HTR-8/SVneo (cell line): Measurements from ENCODE around the gene ARMC5.
"Not testable (repeated sequence)": the region's sequence is repeated elsewhere in the genome, so short reads cannot be mapped to it uniquely, and the experiment has no call there.

Source experiments
- DNase-seq: peaks from one replicate; pipeline ENCODE4 v3.0.0; 2011; ENCODE audit warnings: low spot score, mixed read lengths; ENCODE audit not compliant: insufficient read length
- FAIRE-seq: peaks from 2 replicates; lab custom pipeline; 2011; peaks lifted over from hg19 to GRCh38; lab: Jason Lieb, UNC

ARMC5 gene

GRCh38 chr16:31458844-31459686, at the start of gene ARMC5:
ARMC5 (plus strand) TSS chr16:31459501; CDS start chr16:31459525, 24 bp downstream.
- DNase-seq = peak; percentile 93
- peak; percentile 97 for FAIRE-seq

- no peak for FAIRE-seq
Observed at GRCh38 chr16:31410082-31410481, 49.2 kb upstream of the ARMC5 start.

GRCh38 chr16:31411024-31411844, 48.1 kb upstream of the ARMC5 start:
- no peak for FAIRE-seq

More at GRCh38 chr16:31410082-31410481, 49.2 kb upstream of the ARMC5 start:
- DNase-seq = no peak

GRCh38 chr16:31412750-31413149, 46.6 kb upstream of the ARMC5 start:
- DNase-seq (no peak), FAIRE-seq (no peak)

More at GRCh38 chr16:31411024-31411844, 48.1 kb upstream of the ARMC5 start:
- no peak for DNase-seq

- FAIRE-seq (no peak), DNase-seq (no peak)
Observed at GRCh38 chr16:31413381-31413780, 45.9 kb upstream of the ARMC5 start.

- no peak for DNase-seq
- FAIRE-seq = no peak
Observed at GRCh38 chr16:31413943-31414342, 45.4 kb upstream of the ARMC5 start.

- no peak for FAIRE-seq
Observed at GRCh38 chr16:31414706-31415105, 44.6 kb upstream of the ARMC5 start.

GRCh38 chr16:31416371-31416770, 42.9 kb upstream of the ARMC5 start:
- DNase-seq (no peak), FAIRE-seq (no peak)

More at GRCh38 chr16:31414706-31415105, 44.6 kb upstream of the ARMC5 start:
- DNase-seq = no peak

GRCh38 chr16:31417036-31417435, 42.3 kb upstream of the ARMC5 start:
- DNase-seq, FAIRE-seq: not testable (repeated sequence)

GRCh38 chr16:31417916-31418315, 41.4 kb upstream of the ARMC5 start:
- DNase-seq = no peak
- no peak for FAIRE-seq

GRCh38 chr16:31420037-31420436, 39.3 kb upstream of the ARMC5 start:
- FAIRE-seq = no peak
- no peak for DNase-seq

GRCh38 chr16:31421587-31421986, 37.7 kb upstream of the ARMC5 start:
- DNase-seq = no peak
- FAIRE-seq = no peak

GRCh38 chr16:31423241-31423640, 36.1 kb upstream of the ARMC5 start:
- FAIRE-seq (no peak), DNase-seq (no peak)

- DNase-seq (no peak), FAIRE-seq (no peak)
Observed at GRCh38 chr16:31423801-31424200, 35.5 kb upstream of the ARMC5 start.

GRCh38 chr16:31427441-31428278, 31.6 kb upstream of the ARMC5 start:
- DNase-seq (no peak), FAIRE-seq (no peak)

GRCh38 chr16:31428279-31428597, 31.1 kb upstream of the ARMC5 start, which contains the start of gene COX6A2:
COX6A2 (minus strand) TSS chr16:31428360; CDS start chr16:31428325, 35 bp downstream.
- DNase-seq (no peak), FAIRE-seq (no peak)

- DNase-seq = no peak
- no peak for FAIRE-seq
Observed at GRCh38 chr16:31428638-31429247, 30.6 kb upstream of the ARMC5 start.

- FAIRE-seq (no peak), DNase-seq (no peak)
Observed at GRCh38 chr16:31429314-31429713, 30.0 kb upstream of the ARMC5 start.

- FAIRE-seq (no peak), DNase-seq (no peak)
Observed at GRCh38 chr16:31429796-31430195, 29.5 kb upstream of the ARMC5 start.
